Bone marrow (tissue), 2 donors: ENCODE data around the gene TMEM144.

Experiments
- DNase-seq, 2 donors: peaks; one replicate each; lab custom pipeline; 2025; lab: John Stamatoyannopoulos, UW

Gene TMEM144

DNA sequence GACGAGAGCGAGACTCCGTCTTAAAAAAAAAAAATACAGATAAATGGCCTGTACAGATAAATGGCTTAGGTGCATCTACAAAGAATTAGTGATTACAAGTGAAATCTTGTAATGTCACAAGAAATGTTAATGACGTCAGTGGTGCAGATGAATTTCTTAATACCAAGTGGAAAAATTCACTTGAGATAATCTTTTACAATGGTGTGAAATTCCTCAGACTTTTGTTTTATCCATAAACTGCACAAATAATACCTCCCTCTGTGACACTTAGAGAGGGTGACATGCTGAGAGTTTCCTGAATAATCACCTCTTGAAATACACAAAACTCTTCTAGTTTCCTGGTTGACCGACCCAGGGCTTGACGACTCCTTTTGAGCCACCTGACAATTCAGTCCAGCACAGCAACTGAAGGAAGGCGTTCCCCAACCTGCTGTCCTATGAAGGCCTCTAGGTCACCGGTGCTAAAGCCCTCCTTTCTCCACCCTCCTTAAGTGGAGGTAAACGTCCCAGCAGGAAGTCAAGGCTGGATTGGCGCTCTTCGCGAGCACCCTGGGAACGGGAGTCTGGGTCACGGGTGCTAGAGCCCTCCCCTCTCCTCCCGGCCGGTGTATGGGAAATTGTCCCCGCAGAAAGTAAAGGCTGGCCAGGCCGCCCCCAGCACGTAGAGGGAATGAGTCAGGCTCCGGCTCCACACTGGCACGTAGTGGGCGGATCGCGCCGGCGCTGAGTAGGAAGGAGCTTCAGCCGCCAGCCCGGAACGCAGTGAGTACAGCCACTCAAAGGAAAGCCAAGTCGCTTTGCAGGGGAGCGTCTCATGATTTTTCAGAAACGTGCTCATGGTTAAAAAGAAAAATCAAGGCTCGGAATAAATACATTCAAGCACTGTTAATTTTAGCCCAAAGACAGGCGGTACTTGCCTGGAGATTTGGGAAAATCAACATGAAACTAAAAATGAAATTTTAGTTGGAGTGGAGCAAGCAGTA is at the start of gene TMEM144:
Gene TMEM144 (plus strand): TSS at position 662 of the 983 bp plus-strand sequence. CDS start 2,182 bp downstream, outside the sequence.
- DNase-seq, result peak; percentile 58 to 79

DNA sequence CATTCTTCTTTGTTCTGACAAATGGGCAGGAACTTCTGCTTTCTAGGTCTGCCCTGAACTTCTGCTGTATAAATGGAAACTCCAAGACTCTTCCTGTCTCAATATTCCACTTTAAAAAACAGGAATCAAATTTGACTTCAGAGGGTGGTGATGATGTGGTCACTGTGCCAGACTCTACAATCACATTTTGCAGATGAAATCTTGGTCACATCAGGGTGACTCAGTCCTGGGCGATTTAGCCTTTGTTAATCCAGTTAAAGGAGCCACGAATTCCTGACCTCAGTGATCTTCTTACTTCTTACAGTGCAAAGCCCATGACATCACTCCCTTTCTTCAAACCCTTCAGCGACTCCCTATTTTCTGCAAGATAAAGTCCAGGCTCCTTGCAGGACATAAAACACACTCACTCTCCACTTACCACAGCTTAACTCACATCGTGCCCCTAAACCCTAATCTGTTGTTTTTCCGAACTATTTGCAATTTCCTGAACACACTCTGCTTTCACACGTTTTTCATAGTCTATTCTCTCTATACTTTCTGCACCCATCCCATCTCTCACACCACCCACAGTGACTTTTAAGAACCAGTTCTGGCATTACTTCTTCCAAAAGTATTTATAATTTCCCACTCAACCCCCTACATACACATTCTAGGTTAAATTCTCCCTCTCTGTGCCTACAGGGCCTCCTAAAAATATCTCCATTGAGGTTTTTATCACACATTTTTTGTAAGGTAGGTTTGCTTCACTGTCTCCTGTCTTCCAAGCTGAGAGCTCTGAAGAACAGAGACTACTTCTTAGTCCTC is 48.5 kb upstream of the TMEM144 start:
- peak in 1 of 2 donors; percentile 3 for DNase-seq

DNA sequence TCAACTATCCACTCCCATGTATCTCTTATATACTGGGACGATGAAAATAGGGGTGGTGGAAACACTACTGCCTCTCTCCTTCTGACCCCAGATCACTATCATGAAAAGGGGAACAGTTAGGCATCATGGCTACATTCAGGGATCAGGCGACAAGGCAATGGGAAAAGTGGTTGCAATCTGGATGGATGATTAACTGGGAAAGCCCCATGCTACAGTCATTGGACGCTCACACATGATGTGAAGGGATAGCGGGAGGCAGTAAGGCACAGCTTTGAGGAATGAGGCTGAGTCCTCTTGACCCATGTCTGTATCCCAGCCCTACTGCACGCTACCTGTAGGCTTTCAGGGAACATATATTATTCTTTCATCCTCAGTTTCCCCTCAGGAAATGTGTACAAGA is 47.7 kb upstream of the TMEM144 start:
- no peak for DNase-seq

DNA sequence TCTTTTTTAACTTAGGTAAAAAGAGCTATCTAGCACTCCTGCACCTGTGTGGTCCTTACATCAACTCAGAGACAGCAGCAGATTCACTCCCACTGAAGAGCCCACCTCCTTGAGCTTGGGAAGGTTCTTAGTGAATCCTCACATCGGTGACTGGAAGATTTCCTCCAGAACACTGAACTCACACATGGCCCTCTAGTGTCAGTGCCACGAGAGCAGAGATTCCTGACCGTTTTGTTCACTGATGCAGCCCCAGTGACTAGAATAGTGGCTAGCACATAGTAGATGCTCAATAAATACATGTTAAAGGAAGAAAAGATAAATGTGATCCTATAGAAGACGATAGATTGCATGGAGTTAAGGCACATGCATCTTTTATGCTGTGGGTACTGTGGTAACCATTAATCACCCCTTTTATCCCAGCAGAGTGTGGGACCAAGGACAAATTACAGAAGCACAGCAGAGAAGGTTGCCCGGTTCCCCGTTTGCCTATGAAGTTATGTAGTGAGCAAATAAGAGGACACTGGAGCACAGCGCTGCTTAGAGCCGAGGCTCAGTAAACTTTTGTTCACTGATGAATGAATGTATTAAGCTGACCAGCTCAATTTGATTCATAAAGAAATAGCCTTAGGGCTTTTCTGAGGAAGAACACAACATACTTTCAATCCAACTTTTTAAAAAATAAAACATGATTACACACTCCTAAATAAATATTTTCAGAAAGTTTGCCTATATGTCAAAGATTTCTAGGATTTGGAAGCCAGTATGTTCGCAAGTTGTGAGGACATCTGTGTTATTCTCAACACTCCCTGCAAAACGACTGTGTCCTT is 46.1 kb upstream of the TMEM144 start:
- no peak for DNase-seq

DNA sequence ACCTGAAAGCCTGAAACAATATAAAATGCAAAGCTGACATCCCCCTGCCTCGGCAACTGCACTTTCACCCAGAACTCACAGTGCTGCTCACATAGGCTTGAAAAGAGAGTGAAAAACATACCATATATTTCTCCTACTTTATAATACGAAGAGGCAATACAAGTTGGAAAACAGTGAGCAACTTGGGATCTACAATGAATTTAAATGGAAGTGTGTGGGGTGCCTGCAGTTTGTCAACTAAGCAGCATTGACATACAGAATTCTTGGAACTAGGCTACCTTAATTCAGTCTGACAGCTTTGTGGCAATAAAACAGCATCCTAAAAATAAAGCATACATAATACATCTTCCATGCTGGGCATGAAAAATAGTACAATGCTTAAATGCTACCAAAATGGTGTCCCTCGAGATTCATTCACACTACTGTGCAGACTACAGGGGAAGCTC is 45.5 kb upstream of the TMEM144 start:
- DNase-seq, result no peak

DNA sequence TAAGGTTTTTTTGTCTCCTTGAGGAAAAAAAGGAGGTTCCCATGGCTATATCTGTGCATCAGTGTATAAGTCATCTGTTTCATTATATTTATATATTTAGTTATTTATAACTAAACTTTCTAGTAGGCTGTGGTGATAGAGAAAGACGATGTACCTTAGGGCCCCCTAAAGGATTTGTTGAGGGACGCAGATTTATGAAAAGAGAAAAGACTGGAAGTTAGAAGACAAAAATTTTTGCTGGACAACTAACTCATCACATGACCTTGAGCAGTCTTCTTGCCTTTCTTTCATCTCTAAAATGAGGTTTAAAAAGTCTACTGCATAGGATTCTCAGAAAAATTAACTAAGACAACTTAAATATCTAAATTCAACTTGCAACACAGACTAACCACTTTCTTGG is 43.6 kb upstream of the TMEM144 start:
- no peak for DNase-seq

DNA sequence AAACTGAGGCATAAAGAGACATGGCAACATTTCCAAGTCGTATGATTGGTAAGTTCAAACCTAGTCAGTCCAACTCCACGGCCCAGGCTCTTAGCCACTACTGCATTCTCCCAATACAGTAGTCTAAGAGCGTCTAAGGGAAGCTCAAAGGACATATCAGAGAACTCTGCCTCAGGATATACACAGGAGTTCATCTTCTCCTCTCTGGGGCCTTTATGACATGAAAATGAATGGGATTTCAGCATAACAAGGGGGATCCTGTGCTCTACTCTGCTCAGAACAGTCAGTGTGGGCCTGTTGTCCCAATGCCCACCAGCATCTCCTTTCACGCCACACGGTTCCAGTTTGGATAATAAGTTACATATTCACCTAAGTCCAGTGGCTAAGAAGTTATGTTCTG is 41.7 kb upstream of the TMEM144 start:
- DNase-seq, result no peak

DNA sequence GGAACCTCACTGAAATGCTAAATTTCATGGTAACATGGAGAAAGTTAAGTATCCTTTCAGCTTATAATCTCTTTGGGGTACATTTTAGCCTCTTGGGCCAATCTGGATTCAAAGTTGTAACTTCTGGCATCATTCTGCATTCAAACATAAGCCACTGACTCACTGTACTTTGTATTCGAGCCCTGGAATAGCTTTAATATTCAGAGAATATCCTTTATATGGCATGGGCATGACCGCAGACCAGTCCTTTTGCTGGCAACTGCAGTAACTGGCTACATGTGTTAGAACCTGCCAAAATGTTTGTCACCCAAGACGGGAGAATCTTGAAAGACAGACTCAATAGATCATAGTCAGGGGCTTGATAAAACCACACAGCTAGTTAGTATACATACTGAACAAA is 40.8 kb upstream of the TMEM144 start:
- DNase-seq, result no peak

DNA sequence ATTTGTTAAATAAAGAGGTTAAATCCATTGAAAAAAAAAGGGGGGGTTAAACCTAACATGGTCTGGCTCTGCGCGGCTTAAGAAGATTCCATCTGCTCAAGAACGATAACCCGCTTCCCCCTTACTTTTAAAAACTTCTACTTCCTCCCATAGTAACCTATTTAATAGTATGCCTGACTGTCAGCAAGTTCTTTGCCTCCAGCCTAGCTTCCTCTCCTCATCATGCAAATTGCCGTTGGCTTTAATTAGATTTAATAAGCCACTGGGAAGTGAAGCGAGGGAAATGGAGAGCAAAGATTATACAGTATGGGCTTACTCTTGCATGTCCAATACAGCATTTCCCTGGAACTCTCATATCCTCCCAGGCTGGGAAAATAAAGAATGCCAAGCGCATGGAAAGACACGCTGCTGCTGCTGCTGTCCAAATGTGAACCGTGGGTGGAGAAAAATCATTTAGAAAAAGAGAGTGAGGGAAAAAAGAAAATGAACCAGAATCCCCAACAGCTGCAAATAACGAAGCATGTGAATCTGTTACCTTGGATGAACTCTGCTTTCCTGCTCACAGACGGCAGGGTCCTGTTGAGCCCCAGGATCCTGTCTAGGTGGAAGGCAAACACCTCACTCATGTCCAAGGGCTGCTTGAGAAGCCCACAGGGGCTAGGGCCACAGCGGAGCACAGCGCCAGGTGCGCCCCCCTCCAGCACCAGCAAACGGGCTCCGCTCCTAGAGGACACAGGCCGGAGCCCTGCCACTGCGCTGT is 40.2 kb upstream of the TMEM144 start:
- no peak for DNase-seq

DNA sequence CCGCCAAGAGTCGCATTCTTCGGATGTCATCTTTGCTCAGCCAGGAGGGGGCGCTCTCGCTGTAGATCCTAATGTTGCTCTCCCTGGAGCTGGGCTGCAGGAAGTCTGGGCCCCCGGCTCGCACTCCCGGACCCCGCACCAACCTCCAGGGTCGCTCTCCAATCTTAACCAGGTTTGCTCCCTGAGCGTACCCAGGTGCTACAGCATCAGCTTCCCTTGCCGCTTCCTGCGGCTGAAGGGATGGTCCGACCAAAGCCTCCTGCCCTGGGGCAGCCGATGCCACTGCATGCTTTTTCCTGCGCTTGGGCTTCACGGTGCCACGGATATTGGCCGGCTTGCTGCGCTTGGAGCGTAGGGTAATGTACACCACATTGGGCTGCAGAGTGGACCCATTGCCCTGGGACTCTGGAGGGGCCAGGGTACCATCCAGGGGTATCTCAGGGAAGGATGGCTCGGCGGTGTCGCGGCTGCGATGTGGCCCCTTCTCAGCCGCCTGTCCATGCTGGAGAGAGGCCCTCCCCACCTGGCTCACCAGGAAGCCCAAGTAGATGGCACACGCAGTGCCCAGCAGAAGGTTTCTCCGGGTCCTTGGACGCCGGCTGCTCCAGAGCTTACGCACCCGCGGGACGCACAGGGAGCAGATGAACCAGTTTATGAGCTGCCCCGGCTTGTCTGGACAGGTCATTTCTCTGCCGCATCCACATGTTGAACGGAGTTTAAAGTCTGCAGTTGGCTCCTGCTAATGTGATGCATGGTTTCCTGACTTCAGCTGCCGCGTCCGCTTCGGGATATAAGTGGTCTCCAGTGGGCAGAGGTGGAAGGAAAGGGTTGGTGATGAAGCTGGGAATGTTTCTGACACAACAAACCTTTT is 39.4 kb upstream of the TMEM144 start:
- peak in 1 of 2 donors; percentile 31 for DNase-seq

DNA sequence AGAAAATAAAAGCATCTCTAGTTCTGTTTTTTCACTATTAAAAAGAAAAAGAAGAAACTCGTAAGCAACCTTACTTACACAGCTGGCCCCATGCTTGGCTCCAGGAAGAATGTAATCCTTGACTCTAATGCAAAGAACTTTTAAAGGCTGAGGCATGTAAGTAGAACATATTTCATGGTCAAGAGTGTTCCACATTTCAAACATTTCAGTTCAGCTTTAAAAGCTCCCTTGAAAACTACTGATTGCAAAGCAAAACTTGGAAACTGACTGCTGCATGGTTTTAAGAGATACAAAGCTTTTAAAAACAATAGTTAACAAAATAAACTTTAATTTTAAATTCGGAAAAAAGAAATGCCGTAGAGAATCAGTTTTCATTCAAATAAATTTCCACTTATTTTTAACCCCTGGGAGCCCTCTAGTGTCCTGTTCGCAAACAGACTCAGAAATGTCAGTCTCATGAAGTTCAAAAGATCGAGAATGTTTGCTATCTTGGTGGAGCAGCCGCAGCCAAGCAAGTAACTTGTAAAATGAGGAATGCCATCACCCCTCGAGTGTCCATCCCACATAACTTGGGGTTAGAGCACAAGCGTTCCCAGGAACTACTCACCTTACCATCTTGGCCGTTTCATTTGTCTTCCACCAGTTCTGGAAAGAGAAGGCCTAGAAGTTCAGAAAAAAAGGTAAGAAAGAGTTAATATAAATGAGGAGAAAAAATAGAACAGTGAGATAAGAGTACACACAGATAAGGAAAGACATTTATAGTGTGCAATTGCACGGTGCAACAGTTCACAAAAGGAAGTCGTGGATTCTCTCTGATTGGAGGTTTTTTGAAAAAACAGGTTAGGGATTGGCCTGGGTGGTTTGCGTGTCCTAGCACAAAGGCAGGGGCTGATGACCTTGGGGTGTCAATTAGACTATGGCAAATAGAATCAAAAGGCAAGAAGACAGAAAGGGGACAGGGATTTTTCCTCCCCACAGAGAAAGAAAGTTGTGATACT is 37.7 kb upstream of the TMEM144 start, which contains the start of gene GASK1B:
Gene GASK1B (minus strand): TSS at position 765 of the 998 bp plus-strand sequence. CDS start 1,650 bp downstream, outside the sequence.
- DNase-seq, result no peak

DNA sequence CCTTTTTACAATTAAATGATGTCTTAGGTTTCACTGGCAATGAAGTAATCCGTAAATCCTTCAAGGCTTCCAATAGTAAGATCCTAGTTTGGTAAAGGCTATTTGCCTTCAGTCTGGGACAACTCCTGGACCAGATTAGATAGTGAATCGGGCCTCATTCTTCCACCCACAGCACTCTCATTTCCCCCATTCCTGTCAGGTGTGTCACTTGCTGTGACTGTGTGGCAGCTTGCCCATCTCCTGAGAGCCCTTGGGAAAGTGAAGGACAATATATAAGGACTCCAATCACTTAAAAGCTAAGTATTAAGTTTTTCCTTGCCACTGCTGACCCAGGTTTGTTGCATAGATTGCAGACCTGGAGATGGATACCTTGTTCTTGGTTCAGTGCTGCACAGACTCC is 34.2 kb upstream of the TMEM144 start:
- no peak for DNase-seq

DNA sequence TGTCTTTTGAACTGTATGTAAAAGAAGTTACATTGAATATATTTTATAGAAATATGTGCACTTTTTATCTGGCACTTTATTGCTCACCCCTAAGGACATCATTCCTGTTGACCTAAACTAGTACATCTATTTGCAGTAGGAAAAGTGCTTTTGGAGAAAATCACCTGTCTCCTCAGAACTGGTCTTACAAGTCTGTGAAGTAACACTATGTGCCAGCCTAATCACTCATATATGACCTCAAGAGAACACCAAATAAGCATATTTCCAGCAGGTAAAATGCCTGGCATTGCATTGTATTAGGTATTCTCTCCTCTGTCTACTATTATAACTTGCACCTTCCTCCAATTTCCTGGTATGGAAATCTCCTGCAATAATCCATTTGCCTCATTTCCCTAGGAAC is 33.5 kb upstream of the TMEM144 start:
- no peak for DNase-seq

DNA sequence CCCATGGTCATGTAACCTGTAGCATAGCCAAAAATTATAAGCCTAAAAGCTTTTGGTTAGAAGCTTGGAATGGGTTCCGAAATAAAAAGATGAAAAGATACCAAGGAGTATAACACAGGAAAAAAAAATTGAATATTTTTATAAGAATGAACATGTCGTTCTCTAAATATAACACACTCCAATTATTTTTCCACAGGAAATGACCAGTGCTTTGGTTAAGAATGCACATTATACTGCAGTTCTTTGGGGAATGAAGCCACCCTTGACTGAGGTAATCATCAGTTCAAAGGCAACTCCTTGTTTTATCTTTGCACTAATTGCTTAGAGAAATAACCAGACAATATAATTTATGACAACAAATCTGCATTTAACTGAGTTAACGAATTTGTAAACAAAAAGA is 30.8 kb upstream of the TMEM144 start:
- no peak for DNase-seq

DNA sequence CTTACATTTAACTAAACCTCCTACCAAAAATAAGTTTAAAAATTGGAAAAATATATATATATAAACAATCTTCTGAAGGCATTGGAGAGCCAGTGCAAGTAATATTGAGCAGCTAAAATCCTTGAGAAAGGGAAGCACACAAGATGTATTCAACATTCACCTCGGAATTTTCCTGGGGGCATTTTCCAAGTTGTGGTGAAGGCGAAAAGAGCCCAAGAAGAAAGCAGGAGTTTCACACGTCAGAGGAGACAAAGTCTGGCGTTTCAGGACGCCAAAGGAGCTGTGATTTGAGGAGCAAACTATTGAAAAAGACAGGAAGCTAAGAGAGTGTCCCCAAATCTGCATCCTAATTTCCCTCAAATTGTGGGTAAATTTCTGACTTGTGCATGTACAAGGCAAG is 28.4 kb upstream of the TMEM144 start:
- no peak for DNase-seq

DNA sequence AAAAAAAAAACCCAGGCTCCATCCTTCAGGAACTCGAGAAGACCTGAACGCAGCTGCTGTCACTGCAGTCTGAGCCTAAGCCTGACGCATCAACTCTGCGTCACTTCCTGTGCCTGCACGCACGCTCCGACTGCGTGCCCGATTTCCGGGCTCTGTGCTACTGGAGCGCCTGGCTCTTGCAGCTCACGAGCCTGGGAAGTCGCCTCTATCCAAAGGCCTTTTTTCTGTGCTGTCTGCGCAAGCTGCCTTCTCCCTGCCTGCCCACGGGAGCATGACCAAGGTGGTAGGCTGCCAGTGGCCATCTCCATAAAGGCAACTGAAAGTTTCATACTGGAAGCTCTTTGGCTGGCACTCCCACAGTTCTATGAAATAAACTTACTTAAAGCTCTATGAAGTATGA is 27.6 kb upstream of the TMEM144 start:
- DNase-seq, result no peak

DNA sequence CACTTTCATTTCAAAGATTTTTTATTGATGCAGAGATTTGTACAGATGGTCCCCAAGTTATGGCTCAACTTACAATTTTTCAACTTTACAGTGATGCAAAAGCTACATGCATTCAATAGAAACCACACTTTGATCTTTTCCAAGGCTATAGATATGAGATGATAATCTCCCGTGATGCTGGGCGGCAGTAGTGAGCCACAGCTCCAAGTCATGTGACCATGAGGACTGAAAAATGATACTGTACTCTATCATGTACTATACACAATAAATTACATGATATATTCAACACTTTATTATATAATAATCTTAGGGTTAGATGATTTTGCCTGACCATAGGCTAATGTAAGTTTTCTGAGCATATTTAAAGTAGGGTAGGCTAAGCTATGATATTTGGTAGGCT is 23.5 kb upstream of the TMEM144 start:
- no peak for DNase-seq

DNA sequence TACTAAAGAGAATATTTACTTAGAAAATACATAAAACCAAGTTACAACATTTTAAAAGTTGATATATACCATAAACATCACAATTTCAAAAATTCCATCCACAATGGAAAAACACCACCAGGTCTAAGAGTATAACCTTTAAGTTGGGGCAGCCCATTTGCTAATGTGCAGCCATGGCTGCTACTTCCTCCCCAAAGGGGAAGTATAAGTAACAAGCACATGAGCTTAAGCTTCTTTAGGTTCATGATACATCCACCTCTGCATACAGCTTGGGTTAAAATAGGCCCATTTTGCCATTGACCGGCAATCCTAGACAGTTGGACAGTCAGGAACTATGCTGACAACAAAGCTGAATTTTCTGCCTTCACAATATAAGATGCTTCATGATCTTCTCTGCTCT is 20.9 kb upstream of the TMEM144 start:
- no peak for DNase-seq

DNA sequence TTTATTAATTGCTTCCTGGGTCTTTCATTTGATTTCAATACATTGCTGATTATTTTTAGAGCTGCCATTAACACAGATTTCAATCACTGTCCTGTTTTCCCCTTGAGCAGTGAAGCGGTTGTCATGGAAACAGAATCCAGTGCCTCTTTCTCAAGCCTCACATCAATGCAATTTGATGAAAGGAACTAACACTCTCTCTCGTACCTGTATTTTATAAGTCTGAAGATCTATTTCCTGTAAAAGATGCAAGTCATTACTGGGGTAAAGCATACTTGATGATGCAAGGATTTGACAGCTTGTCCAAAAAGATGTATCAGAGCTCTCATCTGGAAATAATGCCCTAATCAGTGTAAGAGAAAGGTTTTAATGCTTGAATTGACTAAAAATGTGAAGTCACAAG is 19.6 kb upstream of the TMEM144 start:
- no peak for DNase-seq
